Kidney (tissue), 14 donors: Measurements from ENCODE around the gene PYROXD2. TPM values are rescaled to one million over a fixed set of nuclear protein-coding genes. Genes with fewer than 3 reads are reported as not detected.

Experiments
- DNase-seq, 5 donors: peaks; one replicate each; pipeline ENCODE4 v3.0.0-alpha.2; 2013 to 2020
- FAIRE-seq: peaks from 2 replicates; lab custom pipeline; 2012; peaks lifted over from hg19 to GRCh38; lab: Jason Lieb, UNC
- H3K27ac ChIP-seq, 2 donors: one replicate each; pipeline ENCODE4 v1.7.0; 2013; ENCODE audit warnings: low read depth in 2 of 2, low read length in 2 of 2, inconsistent platforms in 1 of 2
- H3K27me3 ChIP-seq: one replicate; pipeline ENCODE4 v1.7.1; 2013; ENCODE audit warnings: low read length, inconsistent platforms; ENCODE audit not compliant: control insufficient read depth, insufficient read depth
- H3K36me3 ChIP-seq, 3 donors: one replicate each; pipeline versions ENCODE4 v1.7.0 to v1.7.1; 2013; ENCODE audit warnings: low read length in 3 of 3, control low read depth in 1 of 3, inconsistent platforms in 1 of 3; ENCODE audit not compliant: insufficient read depth in 3 of 3, control insufficient read depth in 2 of 3
- H3K4me1 ChIP-seq, 3 donors: one replicate each; pipeline versions ENCODE4 v1.7.0 to v1.7.1; 2013; ENCODE audit warnings: low read length in 3 of 3, inconsistent platforms in 1 of 3, low read depth in 1 of 3; ENCODE audit not compliant: control insufficient read depth in 2 of 3, insufficient read depth in 2 of 3
- H3K4me3 ChIP-seq, 3 donors: one replicate each; pipeline versions ENCODE4 v1.7.0 to v1.8.1; 2013; ENCODE audit warnings: low read length in 3 of 3, control low read depth in 1 of 3, inconsistent platforms in 1 of 3
- H3K9ac ChIP-seq, 3 donors: one replicate each; pipeline versions ENCODE4 v1.7.0 to v1.7.1; 2013; ENCODE audit warnings: low read length in 3 of 3, control low read depth in 1 of 3, inconsistent platforms in 1 of 3
- H3K9me3 ChIP-seq, 3 donors: one replicate each; pipeline versions ENCODE4 v1.7.0 to v1.7.1; 2013; ENCODE audit warnings: low read length in 3 of 3, control low read depth in 1 of 3, inconsistent platforms in 1 of 3; ENCODE audit not compliant: control insufficient read depth in 2 of 3, insufficient read depth in 1 of 3
- CTCF ChIP-seq: IDR thresholded peaks from 3 replicates; pipeline ENCODE4 v1.5.1; 2012; ENCODE audit warnings: mild to moderate bottlenecking, moderate library complexity, borderline replicate concordance; ENCODE audit not compliant: insufficient read depth; ENCODE audit errors: extremely low read depth
- intact Hi-C: fragments of 100-400 bp; cut with DNase I; formaldehyde crosslinking; loops from one replicate; pipeline ENCODE4 v1.11.1; 2022
- polyA plus RNA-seq: library from polyadenylated mRNA; stranded (reverse); fragments of 350-450 nt; fragmentation: Illumina TruSeq; extraction: RNeasy Lipid Tissue Mini Kit (QIAGEN cat#74804); gene quantifications from one replicate; pipeline ENCODE4 v1.2.3, GENCODE V29; 2014; ENCODE audit warnings: low read depth, low replicate concordance; ENCODE audit not compliant: insufficient read depth
- total RNA-seq: library from RNA; stranded (reverse); fragmentation: NEBNext Ultra II Directional; extraction: Animal tissue kit (Norgen Biotek cat#: 25700); gene quantifications from one replicate; pipeline ENCODE4 v1.2.1, GENCODE V29; 2021
- donor health status: control.
- donor health status: control.
- donor health status: control.
- donor health status: control.
- donor health status: control.
- donor health status: DM: yes; HTN: yes; CAD: no.
- donor health status: Normal renal cell carcinoma (clear cell type).

The PYROXD2 gene
- total and polyA plus RNA-seq, 2 donors from 2014 or later: 7.8 to 14.1 TPM

GRCh38 chr10:98414578-98414931 is 427 bp downstream of the PYROXD2 start:
- FAIRE-seq: no peak
- peaks cover 0 to 9% (median 0%) of the 10 kb centered on the region in 3 donors for H3K36me3 ChIP-seq
- intact Hi-C loops: no loop called here

GRCh38 chr10:98411768-98412167 is 3.2 kb downstream of the PYROXD2 start:
- no peak for TF ChIP-seq CTCF
- Histone ChIP-seq H3K9ac (no peak overlapping the region), H3K9me3 (no peaks in the 10 kb centered on the region), H3K27me3 (no peaks in the 10 kb centered on the region), H3K27ac (no peak overlapping the region), H3K4me3 (no peak overlapping the region), H3K4me1 (peaks cover 0 to 16% (median 11%) of the 10 kb centered on the region in 3 donors), H3K36me3 (no peaks in the 10 kb centered on the region)
- DNase-seq: peak in 1 of 5 donors; percentile 44
- intact Hi-C loops: no loop called here
- FAIRE-seq: no peak

More at GRCh38 chr10:98414578-98414931, 427 bp downstream of the PYROXD2 start:
- H3K9ac ChIP-seq: peak overlapping the region; percentile 8 to 76 (median 59)
- H3K4me1 ChIP-seq: peaks cover 0 to 16% (median 11%) of the 10 kb centered on the region in 3 donors
- TF ChIP-seq CTCF: no peak
- peak overlapping the region; percentile 63 to 83 (median 68) for H3K4me3 ChIP-seq
- peak overlapping the region in 1 of 2 donors; percentile 74 for H3K27ac ChIP-seq
- DNase-seq: no peak
- H3K9me3 ChIP-seq: no peaks in the 10 kb centered on the region
- no peaks in the 10 kb centered on the region for H3K27me3 ChIP-seq

- no peak overlapping the region for H3K27ac ChIP-seq
- intact Hi-C loops: no loop called here
- H3K27me3 ChIP-seq: no peaks in the 10 kb centered on the region
- no peaks in the 10 kb centered on the region for H3K36me3 ChIP-seq
- TF ChIP-seq CTCF: no peak
- peak in 2 of 5 donors; percentile 24 to 60 for DNase-seq
- H3K4me3 ChIP-seq: no peak overlapping the region
- no peak for FAIRE-seq
- H3K9ac ChIP-seq: no peak overlapping the region
- H3K9me3 ChIP-seq: no peaks in the 10 kb centered on the region
- H3K4me1 ChIP-seq: peaks cover 0 to 16% (median 11%) of the 10 kb centered on the region in 3 donors
Measured at GRCh38 chr10:98411166-98411565, 3.8 kb downstream of the PYROXD2 start.

GRCh38 chr10:98410759-98411158 is 4.2 kb downstream of the PYROXD2 start:
- no peak overlapping the region for H3K9ac ChIP-seq
- intact Hi-C loops: no loop called here
- no peaks in the 10 kb centered on the region for H3K36me3 ChIP-seq
- FAIRE-seq: no peak
- no peaks in the 10 kb centered on the region for H3K27me3 ChIP-seq
- TF ChIP-seq CTCF: no peak
- H3K9me3 ChIP-seq: no peaks in the 10 kb centered on the region
- H3K4me1 ChIP-seq: peaks cover 0 to 16% (median 6%) of the 10 kb centered on the region in 3 donors
- no peak overlapping the region for H3K27ac ChIP-seq
- DNase-seq: no peak
- no peak overlapping the region for H3K4me3 ChIP-seq
